ENCODE results near the gene DPP4.

DNA sequence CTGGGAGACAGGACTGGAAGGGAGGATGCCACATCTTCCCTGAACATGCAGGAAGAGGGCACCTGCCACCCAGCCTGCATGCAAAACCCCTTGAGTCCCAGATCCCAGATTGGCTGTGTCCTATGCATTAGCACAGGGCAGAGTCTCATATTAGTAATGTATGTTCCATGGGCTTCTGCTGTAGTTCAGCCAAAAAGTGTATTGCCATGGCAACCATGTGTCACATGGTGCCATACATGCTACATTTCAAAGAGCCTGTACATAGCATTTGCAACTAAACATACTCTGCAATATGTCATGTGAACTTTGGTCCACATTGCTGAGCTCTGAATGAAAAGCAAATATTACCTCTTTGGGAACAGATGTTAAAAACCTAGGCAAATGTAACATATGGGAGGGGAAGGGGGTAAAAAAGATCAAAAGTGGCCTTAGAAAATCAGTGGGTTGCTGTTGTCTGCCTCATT lies 78.4 kb downstream of the DPP4 start:
- TF ChIP-seq, protein P1, sequence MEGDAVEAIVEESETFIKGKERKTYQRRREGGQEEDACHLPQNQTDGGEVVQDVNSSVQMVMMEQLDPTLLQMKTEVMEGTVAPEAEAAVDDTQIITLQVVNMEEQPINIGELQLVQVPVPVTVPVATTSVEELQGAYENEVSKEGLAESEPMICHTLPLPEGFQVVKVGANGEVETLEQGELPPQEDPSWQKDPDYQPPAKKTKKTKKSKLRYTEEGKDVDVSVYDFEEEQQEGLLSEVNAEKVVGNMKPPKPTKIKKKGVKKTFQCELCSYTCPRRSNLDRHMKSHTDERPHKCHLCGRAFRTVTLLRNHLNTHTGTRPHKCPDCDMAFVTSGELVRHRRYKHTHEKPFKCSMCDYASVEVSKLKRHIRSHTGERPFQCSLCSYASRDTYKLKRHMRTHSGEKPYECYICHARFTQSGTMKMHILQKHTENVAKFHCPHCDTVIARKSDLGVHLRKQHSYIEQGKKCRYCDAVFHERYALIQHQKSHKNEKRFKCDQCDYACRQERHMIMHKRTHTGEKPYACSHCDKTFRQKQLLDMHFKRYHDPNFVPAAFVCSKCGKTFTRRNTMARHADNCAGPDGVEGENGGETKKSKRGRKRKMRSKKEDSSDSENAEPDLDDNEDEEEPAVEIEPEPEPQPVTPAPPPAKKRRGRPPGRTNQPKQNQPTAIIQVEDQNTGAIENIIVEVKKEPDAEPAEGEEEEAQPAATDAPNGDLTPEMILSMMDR (IDR thresholded peaks at IDR 0.05) = no peak
- no peak for TF ChIP-seq EZH2phosphoT487 (IDR thresholded peaks at IDR 0.05)

All from neural progenitor cell (in vitro differentiated cells).